RWPE2 (cell line): ENCODE measurements around the gene MBNL1.

Experiments
- ATAC-seq: fragments of 200-7000 bp; cut with Tn5 transposase; 3 replicates; pipeline ENCODE4 v1.9.1; 2021; ENCODE audit warnings: low read depth
- DNase-seq: peaks from one replicate; pipeline ENCODE4 v3.0.0-alpha.2; 2020; ENCODE audit warnings: low spot score
- H3K27ac ChIP-seq: fragments of 450-650 bp; 2 replicates; pipeline ENCODE4 v1.5.1; 2017; ENCODE audit warnings: mild to moderate bottlenecking; ENCODE audit not compliant: poor library complexity, severe bottlenecking
- H3K27me3 ChIP-seq: fragments of 250-450 bp; sonication (Bioruptor Pico); 2 replicates; pipeline ENCODE4 v1.5.1; 2021; ENCODE audit warnings: mild to moderate bottlenecking, moderate library complexity; ENCODE audit not compliant: insufficient read depth, poor library complexity, severe bottlenecking
- H3K36me3 ChIP-seq: fragments of 250-450 bp; sonication (Bioruptor Pico); 2 replicates; pipeline ENCODE4 v1.5.1; 2020; ENCODE audit warnings: low read depth, mild to moderate bottlenecking, moderate library complexity
- H3K4me1 ChIP-seq: fragments of 250-450 bp; sonication (Bioruptor Pico); 2 replicates; pipeline ENCODE4 v1.5.1; 2021; ENCODE audit warnings: mild to moderate bottlenecking, moderate library complexity; ENCODE audit not compliant: insufficient read depth, poor library complexity, severe bottlenecking
- H3K4me3 ChIP-seq: fragments of 250-450 bp; sonication (Bioruptor Pico); 2 replicates; pipeline ENCODE4 v1.5.1; 2021; ENCODE audit warnings: mild to moderate bottlenecking, moderate library complexity; ENCODE audit not compliant: severe bottlenecking
- H3K9me3 ChIP-seq: fragments of 250-450 bp; sonication (Bioruptor Pico); 2 replicates; pipeline ENCODE4 v1.5.1; 2021; ENCODE audit warnings: mild to moderate bottlenecking, moderate library complexity; ENCODE audit not compliant: severe bottlenecking
- CTCF ChIP-seq: fragments of 450-650 bp; IDR thresholded peaks from one replicate; pipeline ENCODE4 v1.5.1; 2017; ENCODE audit warnings: mild to moderate bottlenecking, moderate library complexity; ENCODE audit not compliant: poor library complexity, severe bottlenecking

MBNL1 gene

GRCh38 chr3:152471814-152472671 is 203.3 kb downstream of the MBNL1 start:
- Histone ChIP-seq H3K4me1 (peaks cover 7% of the 10 kb centered on the region), H3K4me3 (no peak overlapping the region), H3K27me3 (no peaks in the 10 kb centered on the region), H3K9me3 (no peaks in the 10 kb centered on the region), H3K36me3 (no peaks in the 10 kb centered on the region), H3K27ac (no peak overlapping the region)
- ATAC-seq (peak; percentile 70), DNase-seq (no peak)
- TF ChIP-seq CTCF = peak; percentile 86

- Histone ChIP-seq H3K27ac (no peak overlapping the region), H3K4me3 (no peak overlapping the region), H3K4me1 (peaks cover 7% of the 10 kb centered on the region), H3K27me3 (no peaks in the 10 kb centered on the region), H3K9me3 (no peaks in the 10 kb centered on the region), H3K36me3 (no peaks in the 10 kb centered on the region)
- ATAC-seq (no peak), DNase-seq (no peak)
- TF ChIP-seq CTCF = no peak
Measured at GRCh38 chr3:152472672-152472954, 203.9 kb downstream of the MBNL1 start.

GRCh38 chr3:152474585-152474984 is 205.9 kb downstream of the MBNL1 start:
- no peaks in the 10 kb centered on the region for H3K36me3 ChIP-seq
- ATAC-seq (peak; percentile 62; the same call in 2 of the 3 replicates), DNase-seq (no peak)

GRCh38 chr3:152477422-152477821 is 208.7 kb downstream of the MBNL1 start:
- H3K27me3 ChIP-seq = no peaks in the 10 kb centered on the region
- H3K27ac ChIP-seq = no peak overlapping the region
- DNase-seq = no peak
- no peak for TF ChIP-seq CTCF
- no peak overlapping the region for H3K4me3 ChIP-seq
- H3K4me1 ChIP-seq = no peaks in the 10 kb centered on the region
- H3K36me3 ChIP-seq = no peaks in the 10 kb centered on the region
- H3K9me3 ChIP-seq = no peaks in the 10 kb centered on the region
- ATAC-seq = no peak

More at GRCh38 chr3:152474585-152474984, 205.9 kb downstream of the MBNL1 start:
- Histone ChIP-seq H3K9me3 (no peaks in the 10 kb centered on the region), H3K4me3 (no peak overlapping the region), H3K4me1 (peaks cover 3% of the 10 kb centered on the region), H3K27ac (no peak overlapping the region), H3K27me3 (no peaks in the 10 kb centered on the region)
- peak; percentile 70 for TF ChIP-seq CTCF

- no peak overlapping the region for H3K27ac ChIP-seq
- no peaks in the 10 kb centered on the region for H3K27me3 ChIP-seq
- H3K4me3 ChIP-seq = no peak overlapping the region
- DNase-seq (no peak), ATAC-seq (no peak)
- no peak for TF ChIP-seq CTCF
- H3K4me1 ChIP-seq = no peaks in the 10 kb centered on the region
- H3K9me3 ChIP-seq = peaks cover 5% of the 10 kb centered on the region
- H3K36me3 ChIP-seq = no peaks in the 10 kb centered on the region
Measured at GRCh38 chr3:152480282-152480953, 211.7 kb downstream of the MBNL1 start.
